Endothelial cell of umbilical vein (primary cell): ENCODE data around the gene ARRDC1. TPM values are rescaled to one million over a fixed set of nuclear protein-coding genes. Genes with fewer than 3 reads are reported as not detected.

Experiments used
- BruUV-seq: library from RNA; stranded (reverse); fragments of 400-500 nt; replicated peaks from 2 replicates; lab custom pipeline; 2021; lab: Mats Ljungman, UMichigan
- CTCF ChIA-PET: fragments of 300-600, 350-600 bp; sonication (Branson Sonifier 250); formaldehyde crosslinking; loops from one replicate; lab custom pipeline; 2021; ENCODE audit warnings: antibody characterized with exemption, inconsistent platforms; lab: Charles Lee
- POLR2A ChIA-PET: fragments of 300-600, 350-600 bp; sonication (Branson Sonifier 250); formaldehyde crosslinking; loops from one replicate; lab custom pipeline; 2021; ENCODE audit warnings: antibody characterized with exemption, inconsistent platforms; lab: Charles Lee
- DNase-seq: peaks from one replicate; pipeline ENCODE4 v3.0.0-alpha.2; 2011; ENCODE audit warnings: low read depth, low spot score
- FAIRE-seq: peaks from 2 replicates; lab custom pipeline; 2011; peaks lifted over from hg19 to GRCh38; lab: Jason Lieb, UNC
- H2AFZ ChIP-seq: 2 replicates; pipeline ENCODE4 v1.6.0; 2012; ENCODE audit warnings: low read depth, low read length, control low read depth, inconsistent platforms
- H3K27ac ChIP-seq: 2 replicates; pipeline ENCODE4 v1.5.1; 2011; ENCODE audit warnings: low read depth, mild to moderate bottlenecking, control low read depth, low read length, moderate library complexity; ENCODE audit not compliant: insufficient read depth
- H3K27me3 ChIP-seq, 2 experiments: 2 replicates each; pipeline versions ENCODE4 v1.6.0 to v1.6.1; 2011; ENCODE audit warnings: low read length in 2 of 2, mixed read lengths in 1 of 2; ENCODE audit not compliant: control insufficient read depth in 2 of 2, insufficient read depth in 2 of 2
- H3K36me3 ChIP-seq, 2 experiments: 2 replicates in 1 of 2; 3 replicates in 1 of 2; pipeline ENCODE4 v1.5.1; 2011; ENCODE audit warnings: low read length in 2 of 2, mild to moderate bottlenecking in 1 of 2, moderate library complexity in 1 of 2; ENCODE audit not compliant: control insufficient read depth in 2 of 2, insufficient read depth in 2 of 2; ENCODE audit errors: extremely low read depth in 1 of 2
- H3K4me1 ChIP-seq: 3 replicates; pipeline ENCODE4 v1.5.1; 2011; ENCODE audit warnings: mild to moderate bottlenecking, low read length; ENCODE audit not compliant: control insufficient read depth, insufficient read depth; ENCODE audit errors: extremely low read depth
- H3K4me2 ChIP-seq: 2 replicates; pipeline ENCODE4 v1.6.1; 2011; ENCODE audit warnings: low read length, control low read depth, mixed read lengths; ENCODE audit not compliant: insufficient read depth
- H3K4me3 ChIP-seq, 3 experiments: fragments of 200-600 bp in 1 of 3; sonication (generic), shearing (Covaris generic) in 1 of 3; replicated peaks in 1 of 3; 2 replicates each; pipeline ENCODE4 v1.5.1; 2011 to 2016; ENCODE audit warnings: control low read depth in 3 of 3, low read length in 3 of 3, mild to moderate bottlenecking in 2 of 3, inconsistent platforms in 1 of 3, low read depth in 1 of 3, moderate library complexity in 1 of 3; ENCODE audit not compliant: insufficient read depth in 1 of 3
- H3K79me2 ChIP-seq: 2 replicates; pipeline ENCODE4 v1.6.0; 2012; ENCODE audit warnings: low read length, inconsistent platforms; ENCODE audit not compliant: control insufficient read depth, insufficient read depth
- H3K9ac ChIP-seq: replicated peaks from 2 replicates; pipeline ENCODE3; 2011; ENCODE audit warnings: low read length, control low read depth; ENCODE audit not compliant: insufficient read depth; ENCODE audit errors: extremely low read depth
- H3K9me1 ChIP-seq: replicated peaks from 3 replicates; pipeline ENCODE4 v1.6.0; 2011; ENCODE audit warnings: mild to moderate bottlenecking, low read length; ENCODE audit not compliant: control insufficient read depth, insufficient read depth; ENCODE audit errors: extremely low read depth
- H3K9me3 ChIP-seq: replicated peaks from 2 replicates; pipeline ENCODE4 v1.5.1; 2012; ENCODE audit warnings: low read length, inconsistent platforms; ENCODE audit not compliant: control insufficient read depth, insufficient read depth
- H4K20me1 ChIP-seq: replicated peaks from 2 replicates; pipeline ENCODE3; 2011; ENCODE audit warnings: mild to moderate bottlenecking, low read length; ENCODE audit not compliant: control insufficient read depth, insufficient read depth; ENCODE audit errors: extremely low read depth
- CTCF ChIP-seq, 2 donors: IDR thresholded peaks; 1 replicate in 1 of 2; 2 replicates in 1 of 2; pipeline ENCODE4 v1.5.1; 2011; ENCODE audit warnings: low read length in 2 of 2, mild to moderate bottlenecking in 2 of 2, moderate library complexity in 2 of 2, control low read depth in 1 of 2, inconsistent platforms in 1 of 2, low read depth in 1 of 2; ENCODE audit not compliant: insufficient read depth in 1 of 2; ENCODE audit errors: extremely low read depth in 1 of 2
- EZH2 ChIP-seq: IDR thresholded peaks from 2 replicates; pipeline ENCODE4 v1.6.1; 2012; ENCODE audit warnings: borderline replicate concordance, low read depth, mild to moderate bottlenecking, moderate library complexity, low read length, inconsistent platforms; ENCODE audit not compliant: severe bottlenecking
- FOS ChIP-seq: IDR thresholded peaks from 2 replicates; pipeline ENCODE4 v1.6.1; 2011; ENCODE audit warnings: mild to moderate bottlenecking, low read length, moderate library complexity, borderline replicate concordance; ENCODE audit not compliant: insufficient read depth
- GATA2 ChIP-seq: IDR thresholded peaks from 2 replicates; pipeline ENCODE4 v1.7.0; 2011; ENCODE audit warnings: low read depth, mild to moderate bottlenecking, moderate library complexity, mixed read lengths, low read length; ENCODE audit not compliant: insufficient read length, insufficient read depth
- JUN ChIP-seq: IDR thresholded peaks from 2 replicates; pipeline ENCODE4 v1.6.1; 2011; ENCODE audit warnings: borderline replicate concordance, low read depth; ENCODE audit not compliant: insufficient read length, insufficient read depth
- MAX ChIP-seq: IDR thresholded peaks from 2 replicates; pipeline ENCODE4 v1.6.1; 2011; ENCODE audit not compliant: insufficient read depth, insufficient read length
- MYC ChIP-seq: IDR thresholded peaks from one replicate; pipeline ENCODE4 v1.6.1; 2011; ENCODE audit warnings: mild to moderate bottlenecking, low read depth, low read length
- POLR2A ChIP-seq: IDR thresholded peaks from 2 replicates; pipeline ENCODE4 v1.6.1; 2012; ENCODE audit warnings: low read depth, mild to moderate bottlenecking, control low read depth, low read length
- POLR2AphosphoS5 ChIP-seq: IDR thresholded peaks from 2 replicates; pipeline ENCODE4 v1.6.1; 2012; ENCODE audit warnings: low read depth, mild to moderate bottlenecking, control low read depth, low read length, moderate library complexity; ENCODE audit not compliant: insufficient read depth
- dilution Hi-C: fragments of 300-500 bp; cut with MboI; formaldehyde crosslinking; loops from one replicate; pipeline ENCODE4 v1.15.0; 2019; ENCODE audit warnings: low sequenced_read_pairs; ENCODE audit not compliant: extremely low pct_ligation_motif_present
- intact Hi-C: fragments of 100-400 bp; cut with micrococcal nuclease; formaldehyde crosslinking; loops from one replicate; pipeline ENCODE4 v1.10.0; 2022
- polyA plus RNA-seq, 4 experiments: library from polyadenylated mRNA; depleted of rRNA in 3 of 4; stranded (reverse) in 3 of 4; unstranded in 1 of 4; fragments of >200 nt; gene quantifications; 2 replicates each; pipeline versions ENCODE4 v1.2.1 to v1.2.3, GENCODE V29; 2011 to 2012; ENCODE audit warnings: missing spikeins in 1 of 4
- total RNA-seq: library from RNA; stranded (reverse); gene quantifications from 2 replicates; pipeline ENCODE4 v1.2.3, GENCODE V29; 2021

ARRDC1 gene
- total and polyA plus RNA-seq, 2 donors (not counting 3 experiments of a cell fraction or from before 2014, with no cell fraction given): 22.5 to 51.0 TPM

GRCh38 chr9:137645211-137645610, 39.7 kb downstream of the ARRDC1 start:
- dilution Hi-C loops (no loop called here), intact Hi-C loops (no loop called here)
- H3K4me1 ChIP-seq: no peaks in the 10 kb centered on the region
- DNase-seq (no peak), FAIRE-seq (no peak)
- no peak overlapping the region for H3K4me2 ChIP-seq
- H2AFZ ChIP-seq: no peak overlapping the region
- H3K9me1 ChIP-seq: no peaks in the 10 kb centered on the region
- H3K27me3 ChIP-seq: no peaks in the 10 kb centered on the region
- no peak overlapping the region for H3K4me3 ChIP-seq
- H3K9ac ChIP-seq: no peak overlapping the region
- peaks cover 0 to 8% of the 10 kb centered on the region in 2 experiments for H3K36me3 ChIP-seq
- no TSS peak for BruUV-seq
- no peak for TF ChIP-seq GATA2
- no peak for TF ChIP-seq POLR2AphosphoS5
- TF ChIP-seq CTCF (IDR thresholded peaks at IDR 0.05; ENCODE audit: extremely low read depth in 1 of 2, insufficient read depth in 1 of 2, low read depth in 1 of 2, low read length in 2 of 2): no peak
- no peak for TF ChIP-seq FOS
- TF ChIP-seq MAX: no peak
- no peak for TF ChIP-seq MYC
- TF ChIP-seq POLR2A: no peak
- TF ChIP-seq EZH2: no peak
- TF ChIP-seq JUN: no peak
- no peaks in the 10 kb centered on the region for H3K9me3 ChIP-seq
- H3K27ac ChIP-seq: no peak overlapping the region
- H4K20me1 ChIP-seq: no peaks in the 10 kb centered on the region
- CTCF ChIA-PET: no interaction called here
- POLR2A ChIA-PET: no interaction called here
- H3K79me2 ChIP-seq: peaks cover 85% of the 10 kb centered on the region
